Loucy (cell line): ENCODE data around the gene C21orf58.

ENCODE experiments used
- H2AFZ ChIP-seq: fragments of 200-600 bp; sonication (generic); 2 replicates; pipeline ENCODE4 v1.6.0; 2016; ENCODE audit warnings: antibody characterized with exemption, mild to moderate bottlenecking, low read length, moderate library complexity
- H3F3A ChIP-seq: fragments of 200-600 bp; 2 replicates; pipeline ENCODE4 v1.6.0; 2016; ENCODE audit warnings: antibody characterized with exemption, low read depth, mild to moderate bottlenecking
- H3K27me3 ChIP-seq: fragments of 200-600 bp; sonication (generic); 2 replicates; pipeline ENCODE4 v1.6.1; 2014; ENCODE audit warnings: low read length, mild to moderate bottlenecking; ENCODE audit not compliant: insufficient read depth, poor library complexity, severe bottlenecking
- H3K36me3 ChIP-seq: fragments of 200-600 bp; sonication (generic); 2 replicates; pipeline ENCODE4 v1.6.1; 2016; ENCODE audit warnings: low read length; ENCODE audit not compliant: insufficient read depth
- H3K4me1 ChIP-seq: fragments of 200-600 bp; sonication (generic); 2 replicates; pipeline ENCODE4 v1.5.1; 2014; ENCODE audit warnings: low read length, mild to moderate bottlenecking; ENCODE audit not compliant: insufficient read depth, poor library complexity, severe bottlenecking
- H3K4me2 ChIP-seq: fragments of 200-600 bp; sonication (generic); 2 replicates; pipeline ENCODE4 v1.6.0; 2014; ENCODE audit warnings: antibody characterized with exemption, low read length, low read depth, mild to moderate bottlenecking; ENCODE audit not compliant: poor library complexity, severe bottlenecking
- H3K4me3 ChIP-seq: fragments of 200-600 bp; sonication (generic); 2 replicates; pipeline ENCODE4 v1.5.1; 2014; ENCODE audit warnings: low read length, mild to moderate bottlenecking, mixed read lengths; ENCODE audit not compliant: poor library complexity, severe bottlenecking
- H3K79me2 ChIP-seq: fragments of 200-600 bp; sonication (generic); 2 replicates; pipeline ENCODE4 v1.6.1; 2014; ENCODE audit warnings: low read length; ENCODE audit not compliant: insufficient read depth
- H3K9ac ChIP-seq: fragments of 200-600 bp; sonication (generic); 2 replicates; pipeline ENCODE4 v1.6.0; 2014; ENCODE audit warnings: mild to moderate bottlenecking, low read depth, low read length, moderate library complexity; ENCODE audit not compliant: poor library complexity, severe bottlenecking
- H3K9me2 ChIP-seq: fragments of 200-600 bp; sonication (generic); replicated peaks from 2 replicates; pipeline ENCODE4 v1.6.1; 2016; ENCODE audit warnings: low read depth, low read length, mixed read lengths
- H3K9me3 ChIP-seq: fragments of 200-600 bp; sonication (generic); 2 replicates; pipeline ENCODE4 v1.6.1; 2014; ENCODE audit warnings: mild to moderate bottlenecking, antibody characterized with exemption, low read length, low read depth; ENCODE audit not compliant: insufficient read depth
- H4K20me1 ChIP-seq: fragments of 200-600 bp; sonication (generic); 2 replicates; pipeline ENCODE4 v1.6.0; 2014; ENCODE audit warnings: antibody characterized with exemption, low read length, mild to moderate bottlenecking; ENCODE audit not compliant: insufficient read depth, poor library complexity, severe bottlenecking
- CTCF ChIP-seq: fragments of 200-600 bp; sonication (generic); conservative IDR thresholded peaks from 2 replicates; pipeline ENCODE4 v1.5.1; 2014; ENCODE audit warnings: mild to moderate bottlenecking, antibody characterized with exemption, low read length
- EZH2phosphoT487 ChIP-seq: fragments of 200-600 bp; IDR thresholded peaks from 2 replicates; pipeline ENCODE4 v1.6.1; 2018; ENCODE audit warnings: antibody characterized with exemption, mild to moderate bottlenecking, moderate library complexity, borderline replicate concordance

Gene C21orf58

GRCh38 chr21:46354518-46354917, 30.8 kb upstream of the C21orf58 start:
- Histone ChIP-seq H3K4me1 (no peaks in the 10 kb centered on the region), H3K9me2 (no peaks in the 10 kb centered on the region), H4K20me1 (no peaks in the 10 kb centered on the region), H3K79me2 (no peaks in the 10 kb centered on the region), H3K4me2 (no peak overlapping the region), H3K9ac (no peak overlapping the region), H3K9me3 (no peaks in the 10 kb centered on the region), H3K4me3 (no peak overlapping the region), H3F3A (no peaks in the 10 kb centered on the region), H3K27me3 (no peaks in the 10 kb centered on the region), H3K36me3 (peaks cover 89% of the 10 kb centered on the region; the same call in 1 of the 2 replicates), H2AFZ (no peak overlapping the region)
- no peak for TF ChIP-seq EZH2phosphoT487
- TF ChIP-seq CTCF: no peak

- H4K20me1 ChIP-seq: no peaks in the 10 kb centered on the region
- no peak overlapping the region for H2AFZ ChIP-seq
- H3F3A ChIP-seq: no peaks in the 10 kb centered on the region
- no peaks in the 10 kb centered on the region for H3K27me3 ChIP-seq
- no peaks in the 10 kb centered on the region for H3K9me2 ChIP-seq
- TF ChIP-seq CTCF: no peak
- TF ChIP-seq EZH2phosphoT487: no peak
- no peak overlapping the region for H3K4me3 ChIP-seq
- H3K4me2 ChIP-seq: no peak overlapping the region
- no peaks in the 10 kb centered on the region for H3K79me2 ChIP-seq
- H3K4me1 ChIP-seq: no peaks in the 10 kb centered on the region
- no peaks in the 10 kb centered on the region for H3K9me3 ChIP-seq
- H3K36me3 ChIP-seq: peaks cover 93% of the 10 kb centered on the region; the same call in 1 of the 2 replicates
- H3K9ac ChIP-seq: no peak overlapping the region
Observed at GRCh38 chr21:46354046-46354445, 30.4 kb upstream of the C21orf58 start.

DNA sequence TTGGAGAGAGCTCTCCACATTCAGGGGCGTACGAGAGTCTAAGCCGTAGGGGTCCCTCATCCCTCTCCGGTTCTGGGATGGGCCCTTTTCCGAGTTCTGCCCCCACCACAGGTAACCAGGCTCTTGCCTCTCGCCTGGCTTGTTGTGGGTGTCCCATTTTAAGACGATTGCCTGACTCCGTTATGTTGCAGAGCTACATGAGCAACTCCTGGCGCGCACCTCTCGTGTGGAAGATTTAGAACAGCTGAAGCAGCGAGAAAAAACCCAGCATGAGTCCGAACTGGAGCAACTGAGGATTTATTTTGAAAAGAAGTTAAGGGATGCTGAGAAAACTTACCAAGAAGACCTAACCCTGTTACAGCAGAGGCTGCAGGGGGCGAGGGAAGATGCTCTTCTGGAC, 29.2 kb upstream of the C21orf58 start:
- TF ChIP-seq EZH2phosphoT487 (no peak), CTCF (no peak)
- Histone ChIP-seq H3K9ac (no peak overlapping the region), H2AFZ (no peak overlapping the region), H3K4me2 (no peak overlapping the region), H3F3A (no peaks in the 10 kb centered on the region), H4K20me1 (no peaks in the 10 kb centered on the region), H3K9me3 (no peaks in the 10 kb centered on the region), H3K79me2 (no peaks in the 10 kb centered on the region), H3K4me1 (no peaks in the 10 kb centered on the region), H3K27me3 (no peaks in the 10 kb centered on the region), H3K36me3 (peaks cover 97% of the 10 kb centered on the region; the same call in 1 of the 2 replicates), H3K4me3 (no peak overlapping the region), H3K9me2 (no peaks in the 10 kb centered on the region)
